OCI-LY3 (cell line): ENCODE measurements around the gene STC2.

Experiments
- EZH2phosphoT487 ChIP-seq: fragments of 200-600 bp; shearing (Covaris generic); IDR thresholded peaks from 2 replicates; pipeline ENCODE4 v1.6.1; 2018; ENCODE audit warnings: antibody characterized with exemption, mixed run types, low read depth
- TF ChIP-seq, protein P1 (sequence below): fragments of 200-600, 300-600 bp; sonication (generic); IDR thresholded peaks from 2 replicates; pipeline ENCODE4 v1.5.1; 2014; ENCODE audit warnings: antibody characterized with exemption, low read length, low read depth

DNA sequence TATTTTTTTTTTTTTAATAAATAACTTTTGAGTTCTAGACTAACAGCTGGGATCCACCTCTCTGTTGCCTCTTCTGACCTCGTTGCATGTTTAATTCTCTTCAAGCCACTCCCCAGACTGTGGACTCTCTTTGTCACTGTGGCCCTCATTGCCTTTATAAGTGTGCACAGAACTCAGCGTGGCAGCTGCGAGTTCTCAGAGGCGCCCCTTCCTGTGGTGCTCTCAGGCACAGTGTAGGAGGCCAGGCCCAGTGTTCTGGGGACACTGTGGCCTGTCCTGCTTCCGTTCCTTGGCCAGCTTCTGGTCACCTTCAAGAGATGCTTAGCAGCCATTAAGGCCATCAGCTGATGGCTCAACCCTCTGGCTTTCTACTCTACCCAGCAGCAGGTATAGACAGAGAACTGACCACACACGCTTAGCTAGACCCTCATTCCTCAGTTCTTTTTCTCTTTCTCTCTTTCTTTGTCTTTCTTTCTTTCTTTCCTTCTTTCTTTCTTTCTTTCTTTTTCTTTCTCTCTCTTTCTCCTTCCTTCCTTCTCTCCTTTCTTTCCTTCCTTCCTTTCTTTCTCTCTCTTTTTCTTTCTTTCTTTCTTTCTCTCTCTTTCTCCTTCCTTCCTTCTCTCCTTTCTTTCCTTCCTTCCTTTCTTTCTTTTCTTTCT lies 27.7 kb downstream of the STC2 start:
- TF ChIP-seq, protein P1, sequence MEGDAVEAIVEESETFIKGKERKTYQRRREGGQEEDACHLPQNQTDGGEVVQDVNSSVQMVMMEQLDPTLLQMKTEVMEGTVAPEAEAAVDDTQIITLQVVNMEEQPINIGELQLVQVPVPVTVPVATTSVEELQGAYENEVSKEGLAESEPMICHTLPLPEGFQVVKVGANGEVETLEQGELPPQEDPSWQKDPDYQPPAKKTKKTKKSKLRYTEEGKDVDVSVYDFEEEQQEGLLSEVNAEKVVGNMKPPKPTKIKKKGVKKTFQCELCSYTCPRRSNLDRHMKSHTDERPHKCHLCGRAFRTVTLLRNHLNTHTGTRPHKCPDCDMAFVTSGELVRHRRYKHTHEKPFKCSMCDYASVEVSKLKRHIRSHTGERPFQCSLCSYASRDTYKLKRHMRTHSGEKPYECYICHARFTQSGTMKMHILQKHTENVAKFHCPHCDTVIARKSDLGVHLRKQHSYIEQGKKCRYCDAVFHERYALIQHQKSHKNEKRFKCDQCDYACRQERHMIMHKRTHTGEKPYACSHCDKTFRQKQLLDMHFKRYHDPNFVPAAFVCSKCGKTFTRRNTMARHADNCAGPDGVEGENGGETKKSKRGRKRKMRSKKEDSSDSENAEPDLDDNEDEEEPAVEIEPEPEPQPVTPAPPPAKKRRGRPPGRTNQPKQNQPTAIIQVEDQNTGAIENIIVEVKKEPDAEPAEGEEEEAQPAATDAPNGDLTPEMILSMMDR, result no peak
- TF ChIP-seq EZH2phosphoT487, result no peak
